Measurements from ENCODE around the gene PUM2. TPM values are rescaled to one million over a fixed set of nuclear protein-coding genes. Genes with fewer than 3 reads are reported as not detected.

The PUM2 gene
- total RNA-seq, 1 donor: 88.3 TPM

DNA sequence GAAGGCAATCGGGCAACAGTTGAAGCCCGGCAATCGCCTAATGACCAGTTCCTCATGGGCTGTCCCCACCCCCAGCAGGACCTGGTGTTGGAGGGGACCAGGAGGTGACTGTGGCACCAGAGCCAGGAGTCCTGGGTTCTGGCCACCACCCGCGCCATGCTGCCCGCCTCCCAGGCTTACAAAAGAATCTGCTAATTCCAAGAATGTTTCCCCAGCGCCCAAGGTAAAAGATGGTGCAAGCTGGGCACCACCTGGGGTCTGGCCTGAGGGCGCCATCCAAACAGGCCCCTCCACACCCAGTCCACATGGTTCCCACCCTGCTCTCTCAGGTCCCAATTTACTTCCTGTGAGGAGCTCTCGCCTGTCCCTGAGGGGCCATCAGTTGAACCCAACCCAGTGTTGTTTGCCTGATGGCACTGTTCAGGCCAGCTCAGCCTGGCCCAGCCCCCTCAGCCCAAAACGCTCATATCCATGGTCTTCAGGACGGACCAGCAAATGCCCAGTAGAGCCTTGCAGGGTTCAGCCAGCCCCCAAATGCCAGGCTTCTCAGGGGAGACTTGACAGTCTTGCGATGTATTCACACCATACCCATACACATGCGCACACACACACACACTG, 130.8 kb downstream of the PUM2 start:
- no peak for DNase-seq (ENCODE audit: low read depth in 2 of 3, low spot score in 2 of 3)

DNA sequence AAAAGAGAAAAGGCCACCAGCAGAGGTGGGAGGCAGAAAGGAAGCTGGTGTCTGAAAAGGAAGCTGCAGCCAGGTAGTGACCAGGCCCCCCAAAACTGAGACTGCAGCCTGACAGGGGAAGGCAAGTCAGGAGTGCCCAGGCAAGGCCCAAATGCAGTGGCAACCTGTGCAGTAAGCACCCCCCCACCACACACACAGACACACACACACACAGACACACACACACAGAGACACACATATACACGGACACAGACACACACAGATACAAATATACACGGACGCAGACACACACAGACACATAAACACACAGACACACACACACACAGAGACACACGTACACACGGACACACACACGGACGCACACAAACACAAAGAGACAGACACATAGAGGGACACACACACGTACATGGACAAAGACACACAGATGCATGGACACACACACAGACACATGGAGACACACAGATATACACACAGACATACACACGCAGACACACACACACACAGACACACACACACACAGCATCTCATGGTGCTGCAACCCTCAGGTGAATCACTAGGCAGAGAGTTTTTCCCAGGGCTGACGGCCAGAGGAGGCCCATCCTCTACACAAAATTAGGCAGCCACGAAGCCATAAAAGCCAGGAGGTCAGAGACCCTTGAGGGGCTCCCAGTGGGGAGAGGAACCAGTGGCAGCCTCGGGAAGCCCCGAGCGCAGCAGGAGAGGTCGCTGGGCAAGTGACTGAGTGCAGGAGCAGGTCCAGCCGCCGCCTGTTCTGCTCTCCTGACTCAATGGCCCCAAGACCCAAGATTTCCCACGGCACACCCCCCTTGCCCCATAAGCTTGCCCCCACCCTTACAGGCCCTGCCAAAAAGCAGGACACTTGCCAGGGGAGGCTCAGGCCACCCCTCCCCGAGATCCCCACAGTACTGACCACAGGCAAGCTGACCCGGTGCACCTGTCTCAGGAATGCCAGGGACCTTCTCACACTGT, 132.0 kb downstream of the PUM2 start:
- no peak for DNase-seq (ENCODE audit: low read depth in 2 of 3, low spot score in 2 of 3)

DNA sequence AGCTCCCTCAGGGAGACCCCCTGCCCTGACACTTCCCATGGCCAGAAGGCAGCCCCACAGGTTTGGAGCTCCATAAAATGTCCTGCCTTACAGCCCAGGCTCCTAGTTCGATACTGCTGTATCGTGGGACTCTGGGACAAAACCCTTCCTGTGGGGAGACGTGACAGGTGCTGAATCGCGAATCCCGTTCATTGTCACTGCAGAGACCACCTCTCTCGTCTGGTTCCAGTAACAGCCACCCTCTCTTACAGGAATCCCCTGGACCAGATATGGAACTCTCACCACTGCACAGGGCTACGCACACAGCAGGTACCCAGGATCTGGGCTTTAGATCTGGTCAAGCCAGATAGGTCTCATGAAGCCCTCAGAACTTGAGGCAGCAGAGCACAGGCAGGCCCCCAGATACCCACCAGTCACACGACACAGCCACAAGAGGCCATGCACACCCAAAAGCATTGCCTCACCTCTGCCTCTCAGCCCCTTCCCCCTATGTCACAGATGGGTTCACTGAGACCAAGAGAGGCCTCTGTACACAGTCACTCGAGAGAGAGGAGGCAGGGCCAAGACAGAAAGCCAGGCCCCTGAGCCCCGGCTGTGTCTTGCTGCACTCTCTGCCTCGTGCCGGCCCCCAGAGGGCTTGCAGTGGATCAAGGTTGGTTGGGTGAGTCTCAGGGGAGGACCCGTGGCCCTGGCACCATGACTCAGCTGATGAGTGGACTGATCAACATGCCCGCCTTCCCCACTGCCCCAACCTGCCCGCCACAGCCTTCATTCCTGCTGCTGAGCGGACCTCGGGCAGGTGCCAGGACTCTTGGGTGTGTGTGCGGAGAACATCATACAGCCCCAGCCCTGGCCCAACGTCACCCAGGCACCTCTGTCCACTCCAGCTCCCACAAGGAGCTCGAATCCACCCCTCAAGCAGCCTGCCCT, 133.3 kb downstream of the PUM2 start:
- no peak for DNase-seq (ENCODE audit: low read depth in 2 of 3, low spot score in 2 of 3)

- DNase-seq (ENCODE audit: low read depth in 2 of 3, low spot score in 2 of 3): no peak
These were observed 134.3 kb downstream of the PUM2 start for GRCh38 chr2:20216130-20217025.

DNA sequence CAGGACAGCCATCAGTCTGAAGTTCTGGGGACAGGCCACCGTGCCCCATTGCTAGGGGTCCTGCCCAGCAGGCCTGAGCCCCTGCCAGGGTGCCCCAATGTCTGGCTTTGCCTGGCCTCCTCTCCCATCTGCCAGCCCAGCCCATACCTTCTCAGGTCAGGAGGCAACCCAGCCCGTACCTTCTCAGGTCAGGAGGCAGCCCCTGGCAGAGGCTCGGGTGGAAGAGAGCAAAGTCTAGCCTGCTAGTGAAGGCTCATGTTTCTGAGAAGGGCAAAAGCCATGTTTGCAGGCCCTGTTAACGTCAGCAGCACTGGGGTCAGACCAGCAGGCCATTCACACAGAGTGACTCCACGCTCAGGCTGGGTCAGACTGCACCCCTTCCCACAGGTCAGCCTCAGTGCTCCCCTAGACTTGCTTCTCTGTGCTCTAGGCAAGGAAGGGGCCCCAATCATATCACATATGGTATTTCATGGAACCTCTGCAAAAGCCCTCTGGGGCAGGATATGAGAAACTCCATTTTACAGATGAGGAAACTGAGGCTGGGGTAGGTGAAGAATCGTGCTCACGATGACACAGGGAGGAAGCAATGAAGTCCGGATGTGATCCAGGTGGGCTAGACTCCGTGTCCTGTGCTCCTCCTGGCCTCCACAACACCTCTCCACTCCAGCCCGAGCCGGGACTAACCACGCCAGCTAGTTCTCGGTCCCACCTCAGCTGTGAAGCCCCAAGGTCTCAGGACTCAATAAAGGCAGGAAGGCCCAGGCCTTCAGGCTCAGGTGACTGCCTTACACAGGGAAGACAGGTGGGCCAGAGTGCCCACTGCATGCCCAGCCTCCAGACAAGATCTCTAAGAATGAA, 135.2 kb downstream of the PUM2 start:
- DNase-seq (ENCODE audit: low read depth in 2 of 3, low spot score in 2 of 3): no peak

GRCh38 chr2:20214566-20215182, 136.0 kb downstream of the PUM2 start:
- no peak for DNase-seq (ENCODE audit: low read depth in 2 of 3, low spot score in 2 of 3)

- DNase-seq (ENCODE audit: low read depth in 2 of 3, low spot score in 2 of 3): no peak
These were observed 136.7 kb downstream of the PUM2 start for GRCh38 chr2:20213651-20214565.

GRCh38 chr2:20212871-20213503, 137.7 kb downstream of the PUM2 start:
- no peak for DNase-seq (ENCODE audit: low read depth in 2 of 3, low spot score in 2 of 3)

DNA sequence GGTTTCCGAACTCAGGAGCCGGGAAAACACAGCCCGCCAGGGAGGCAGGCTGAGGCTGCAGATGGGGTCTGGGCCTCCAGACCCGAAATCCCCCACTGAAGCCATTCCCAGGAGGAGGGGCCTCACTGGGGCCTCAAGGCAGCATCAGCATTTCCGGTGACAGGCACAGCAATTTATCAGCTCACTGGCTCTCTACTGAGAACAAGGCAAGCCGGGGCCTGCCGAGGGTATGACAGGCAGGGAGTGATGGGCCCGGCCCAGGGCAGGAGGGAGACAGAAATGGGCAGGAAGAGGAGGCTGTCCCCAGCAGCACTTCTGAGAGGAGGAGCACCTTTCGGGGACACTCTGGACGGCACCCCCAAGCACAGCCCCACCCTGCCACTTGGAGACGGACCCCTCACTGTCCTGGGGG, 138.2 kb downstream of the PUM2 start:
- peak in 1 of 3 donors; percentile 32 for DNase-seq (ENCODE audit: low read depth in 2 of 3, low spot score in 2 of 3)

- no peak for DNase-seq (ENCODE audit: low read depth in 2 of 3, low spot score in 2 of 3)
These were observed 138.7 kb downstream of the PUM2 start for GRCh38 chr2:20211860-20212458.

DNA sequence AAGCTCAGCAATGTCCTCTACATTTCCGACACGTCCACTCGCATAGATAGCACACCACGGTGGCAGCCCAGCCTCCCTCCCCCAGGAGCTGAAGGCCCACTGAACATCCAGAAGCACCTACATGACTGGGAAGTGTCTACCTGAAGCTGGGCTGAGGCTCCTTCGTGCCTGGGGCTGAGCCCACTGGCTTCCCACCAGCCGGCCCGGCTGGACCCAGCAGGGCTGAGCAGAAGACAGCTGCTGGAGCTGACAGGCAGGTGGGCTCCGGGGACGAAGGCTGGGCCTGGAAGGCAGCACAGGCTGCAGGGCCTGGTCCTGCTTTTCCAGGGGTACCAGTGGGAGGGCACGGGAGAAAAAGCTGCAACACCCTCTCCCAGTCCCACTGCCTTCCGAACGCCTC, 139.2 kb downstream of the PUM2 start:
- no peak for DNase-seq (ENCODE audit: low read depth in 2 of 3, low spot score in 2 of 3)

- peak in 1 of 3 donors; percentile 60 for DNase-seq (ENCODE audit: low read depth in 2 of 3, low spot score in 2 of 3)
These were observed 140.2 kb downstream of the PUM2 start for GRCh38 chr2:20210462-20210861.

DNA sequence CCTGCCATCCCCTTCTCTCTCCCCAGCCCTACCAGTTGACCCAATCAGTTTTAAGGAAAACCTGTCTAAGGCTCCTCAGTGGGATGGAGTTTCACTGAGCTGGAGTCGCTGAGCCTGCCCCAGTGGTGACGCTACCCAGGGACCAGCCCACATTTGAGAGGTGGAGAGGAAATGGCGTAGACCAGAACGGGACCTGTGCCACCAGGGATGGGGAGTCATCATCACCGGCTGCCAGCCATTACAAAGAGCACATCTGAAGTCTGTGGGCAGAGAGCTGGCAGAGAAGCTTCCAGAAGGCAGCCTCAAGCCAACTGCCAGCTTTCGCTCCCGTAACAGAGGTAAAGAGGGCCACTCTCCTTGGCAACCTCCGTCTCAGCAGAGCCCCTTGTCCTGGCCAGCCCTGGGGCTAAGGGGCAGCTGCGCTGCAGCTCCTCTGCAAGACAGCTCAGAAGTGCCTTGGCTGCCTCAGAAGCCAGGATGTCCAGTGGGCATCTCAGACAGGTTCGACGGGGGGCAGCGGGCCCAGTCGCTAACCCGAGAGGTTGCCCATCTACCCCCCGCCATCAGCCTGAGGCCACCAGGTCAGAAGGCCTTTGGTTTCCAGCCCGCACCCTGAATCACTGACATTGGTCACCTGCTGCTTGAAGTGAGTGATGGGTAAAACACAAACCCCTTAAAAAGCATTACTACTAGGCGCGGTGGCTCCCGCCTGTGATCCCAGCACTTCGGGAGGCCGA, 141.1 kb downstream of the PUM2 start:
- no peak for DNase-seq (ENCODE audit: low read depth in 2 of 3, low spot score in 2 of 3)

DNA sequence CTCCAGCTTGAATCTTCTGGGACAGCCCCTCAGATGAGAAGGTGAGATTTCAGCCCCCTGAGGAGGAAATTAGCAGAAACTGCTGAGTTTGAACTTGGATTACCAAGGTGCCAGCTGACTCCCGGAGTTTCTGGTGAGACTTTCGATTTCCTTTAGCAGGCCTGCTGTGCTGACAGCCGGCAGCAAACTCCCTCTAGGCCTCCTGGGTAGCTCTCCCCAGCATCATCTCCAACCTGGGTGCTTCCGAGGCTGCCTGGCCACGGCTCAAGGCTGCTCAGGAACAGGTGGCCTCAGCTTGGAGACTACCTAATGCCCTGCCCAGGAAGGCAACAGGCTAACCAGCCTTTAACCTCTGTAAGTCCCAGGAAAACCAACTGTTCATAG, 142.2 kb downstream of the PUM2 start:
- no peak for DNase-seq (ENCODE audit: low read depth in 2 of 3, low spot score in 2 of 3)

GRCh38 chr2:20207051-20207450, 143.6 kb downstream of the PUM2 start:
- DNase-seq (ENCODE audit: low read depth in 2 of 3, low spot score in 2 of 3): no peak

Measured in hematopoietic multipotent progenitor cell (in vitro differentiated cells).